ENCODE data around the gene MOB3A.

Gene MOB3A

DNA sequence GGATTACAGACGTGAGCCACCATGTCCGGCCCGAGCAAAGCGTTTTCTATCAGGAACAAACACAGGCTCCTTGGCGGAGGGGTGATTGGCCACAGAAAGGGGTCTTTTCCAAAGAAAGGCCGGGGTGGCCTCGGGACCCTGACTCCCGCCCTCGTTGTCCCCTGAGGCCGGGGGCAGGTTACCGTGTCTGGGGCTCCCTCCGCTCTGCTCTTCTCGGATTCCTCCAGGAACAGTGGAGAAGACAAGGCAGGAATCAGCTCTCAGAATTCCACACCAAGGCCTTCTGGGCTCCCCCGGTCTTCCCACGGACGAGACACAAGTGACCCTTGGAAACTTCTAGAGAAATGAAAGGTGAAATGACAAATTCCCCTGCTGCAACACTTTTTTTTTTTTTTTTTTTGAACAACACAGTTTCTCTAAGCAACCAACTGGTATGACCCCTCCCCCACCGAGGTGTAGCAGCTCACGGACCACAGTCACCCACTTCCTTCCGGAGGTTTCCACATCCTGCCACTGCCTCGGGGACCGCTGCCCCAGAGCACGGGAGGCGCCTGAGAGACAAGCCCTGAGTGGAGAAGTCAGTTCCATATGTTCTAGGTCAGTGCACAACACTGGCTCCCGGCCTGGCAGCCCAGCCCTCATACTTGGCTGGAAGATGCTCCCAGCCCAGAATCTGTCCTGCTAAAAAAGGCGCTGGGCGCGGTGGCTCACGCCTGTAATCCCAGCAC is 11.0 kb downstream of the MOB3A start:
- peaks cover 0 to 14% of the 10 kb centered on the region in 2 experiments; a peak in 2 of 3 replicates for H3K36me3 ChIP-seq (ENCODE audit: control insufficient read depth in 2 of 2, insufficient read depth in 1 of 2, low read length in 2 of 2)
- CTCF ChIA-PET: interaction anchor here (0.6 to 1.2 kb wide), 2 partner anchors 17 to 155 kb away, joined by 3 read pairs; no protein-coding TSS in a partner anchor
- H3K4me3 ChIP-seq (ENCODE audit: low read depth, low read length): no peak overlapping the region
- POLR2A ChIA-PET: interaction anchor here (0.6 kb wide), 1 partner anchor 78 kb away, joined by 3 read pairs; the partner anchor contains the start of gene DOT1L
- H3K9me3 ChIP-seq (ENCODE audit: control insufficient read depth, insufficient read depth, low read depth, low read length): no peaks in the 10 kb centered on the region
- no peak overlapping the region for H3K27ac ChIP-seq (ENCODE audit: extremely low read depth, low read depth, low read length)
- H3K4me1 ChIP-seq (ENCODE audit: control insufficient read depth, insufficient read depth, low read length): 0 out of 2 replicates have a peak, but pooled peaks cover 4% of the 10 kb centered on the region
- TF ChIP-seq ZNF670 (tag by site-specific recombination; IDR thresholded peaks at IDR 0.05; ENCODE audit: low read depth) (no peak), ZNF2 (tag by site-specific recombination; IDR thresholded peaks at IDR 0.05) (no peak), ZNF530 (tag by site-specific recombination; IDR thresholded peaks at IDR 0.05; ENCODE audit: low read depth) (no peak), GLI4 (tag by site-specific recombination; IDR thresholded peaks at IDR 0.05) (no peak), OVOL3 (tag by site-specific recombination; IDR thresholded peaks at IDR 0.05) (no peak), WT1 (tag by site-specific recombination; IDR thresholded peaks at IDR 0.05) (no peak), ZNF37A (tag by site-specific recombination; IDR thresholded peaks at IDR 0.05) (no peak)

DNA sequence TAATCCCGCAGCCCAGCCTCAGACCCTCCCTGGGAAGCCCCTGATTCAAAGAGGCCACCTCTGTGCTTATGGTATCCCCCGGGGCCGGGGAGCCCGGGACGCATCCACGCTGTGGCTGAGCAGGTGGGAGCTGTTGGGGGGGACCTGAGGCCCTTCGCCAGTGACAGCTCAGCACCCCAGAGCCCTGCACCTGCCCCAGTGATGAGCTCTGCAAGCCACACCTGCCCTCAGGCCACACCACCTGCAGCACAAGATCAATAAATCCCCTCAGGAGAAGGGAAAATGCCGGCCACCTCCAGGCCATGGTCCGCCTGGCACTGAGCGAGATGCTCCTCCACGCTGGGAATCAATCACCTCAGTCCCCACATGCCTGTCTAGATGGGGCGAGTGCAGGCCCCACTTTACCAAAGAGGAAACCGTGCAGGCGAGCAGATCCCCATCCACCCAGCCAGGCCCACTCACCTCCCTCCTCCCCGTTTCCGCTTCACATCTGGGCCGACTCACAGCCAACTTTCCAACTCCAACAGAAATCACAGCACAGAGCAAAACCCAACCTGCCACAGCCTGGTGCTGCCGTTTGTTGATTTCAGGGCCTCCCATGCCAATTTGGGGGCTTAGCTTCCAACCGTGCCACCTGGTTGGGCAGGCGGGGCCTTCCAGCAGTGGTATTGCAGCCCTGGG is 12.8 kb downstream of the MOB3A start:
- POLR2A ChIA-PET: interaction anchor here (0.5 kb wide), 1 partner anchor 142 kb away, joined by 4 read pairs; no protein-coding TSS in a partner anchor
- TF ChIP-seq ZSCAN5A (tag by site-specific recombination; IDR thresholded peaks at IDR 0.05) (no peak), MYNN (tag by site-specific recombination; IDR thresholded peaks at IDR 0.05; ENCODE audit: borderline replicate concordance) (no peak), ZNF747 (tag by site-specific recombination; IDR thresholded peaks at IDR 0.05) (no peak), ZNF423 (tag by site-specific recombination; IDR thresholded peaks at IDR 0.05) (no peak), ZNF211 (tag by site-specific recombination; IDR thresholded peaks at IDR 0.05; ENCODE audit: low read depth) (no peak)
- Histone ChIP-seq H3K27ac (ENCODE audit: extremely low read depth, low read depth, low read length) (no peak overlapping the region), H3K4me1 (ENCODE audit: control insufficient read depth, insufficient read depth, low read length) (no peaks in the 10 kb centered on the region), H3K36me3 (ENCODE audit: control insufficient read depth in 2 of 2, insufficient read depth in 1 of 2, low read length in 2 of 2) (peaks cover 0 to 32% of the 10 kb centered on the region in 2 experiments; a peak in 2 of 3 replicates), H3K9me3 (ENCODE audit: control insufficient read depth, insufficient read depth, low read depth, low read length) (no peaks in the 10 kb centered on the region), H3K4me3 (ENCODE audit: low read depth, low read length) (no peak overlapping the region)
- CTCF ChIA-PET: interaction anchor here (1.3 kb wide), 1 partner anchor 13 kb away, joined by 4 read pairs; no protein-coding TSS in a partner anchor

- no peaks in the 10 kb centered on the region for H3K4me1 ChIP-seq (ENCODE audit: control insufficient read depth, insufficient read depth, low read length)
- H3K36me3 ChIP-seq (ENCODE audit: control insufficient read depth in 2 of 2, insufficient read depth in 1 of 2, low read length in 2 of 2): peaks cover 0 to 43% of the 10 kb centered on the region in 2 experiments; a peak in 2 of 3 replicates
- ChIA-PET CTCF (interaction anchor here (1.3 kb wide), 1 partner anchor 12 kb away, joined by 4 read pairs; no protein-coding TSS in a partner anchor), POLR2A (no interaction called here)
- H3K27ac ChIP-seq (ENCODE audit: extremely low read depth, low read depth, low read length): no peak overlapping the region
- TF ChIP-seq ZNF114 (tag by site-specific recombination; IDR thresholded peaks at IDR 0.05) (no peak), ZBTB44 (tag by site-specific recombination; IDR thresholded peaks at IDR 0.05) (no peak), ZSCAN30 (tag by site-specific recombination; IDR thresholded peaks at IDR 0.05) (no peak), ZNF214 (tag by site-specific recombination; IDR thresholded peaks at IDR 0.05; ENCODE audit: borderline replicate concordance) (no peak), ZNF350 (tag by site-specific recombination; IDR thresholded peaks at IDR 0.05) (no peak), ZNF639 (tag by site-specific recombination; IDR thresholded peaks at IDR 0.05) (no peak), ZBTB8A (tag by site-specific recombination; IDR thresholded peaks at IDR 0.05) (no peak)
- H3K4me3 ChIP-seq (ENCODE audit: low read depth, low read length): no peak overlapping the region
- no peaks in the 10 kb centered on the region for H3K9me3 ChIP-seq (ENCODE audit: control insufficient read depth, insufficient read depth, low read depth, low read length)
Observed at GRCh38 chr19:2081873-2082810, 14.0 kb downstream of the MOB3A start.

Data from HEK293 (cell line).